CD4-positive, alpha-beta T cell treated with Interleukin-4 for 1 hour (primary cell): Measurements from ENCODE around the gene DDAH1.

Experiments
- DNase-seq, 2 donors: peaks; one replicate each; pipeline ENCODE4 v3.0.0-alpha.2; 2020 to 2022

Gene DDAH1

DNA sequence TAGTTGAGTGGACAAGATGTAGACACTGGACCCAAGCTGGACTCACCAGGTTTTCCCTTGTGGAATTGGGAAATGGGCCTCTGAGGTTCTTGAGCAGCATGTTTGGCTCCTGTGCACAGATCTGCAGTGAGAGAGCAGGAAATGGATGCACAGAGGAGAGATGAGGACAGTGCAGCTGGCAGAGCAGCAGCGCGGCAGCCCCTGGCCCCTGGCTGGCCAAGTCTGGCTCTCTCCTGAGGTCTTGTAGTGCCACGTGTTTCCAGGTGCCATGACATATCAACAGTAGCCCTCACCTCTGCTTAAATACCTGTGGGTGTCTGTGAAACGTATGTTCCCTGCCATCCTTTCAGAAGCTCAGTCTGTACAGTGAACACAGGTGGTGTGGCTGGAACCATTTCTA, 169.3 kb downstream of the DDAH1 start:
- DNase-seq: no peak

DNA sequence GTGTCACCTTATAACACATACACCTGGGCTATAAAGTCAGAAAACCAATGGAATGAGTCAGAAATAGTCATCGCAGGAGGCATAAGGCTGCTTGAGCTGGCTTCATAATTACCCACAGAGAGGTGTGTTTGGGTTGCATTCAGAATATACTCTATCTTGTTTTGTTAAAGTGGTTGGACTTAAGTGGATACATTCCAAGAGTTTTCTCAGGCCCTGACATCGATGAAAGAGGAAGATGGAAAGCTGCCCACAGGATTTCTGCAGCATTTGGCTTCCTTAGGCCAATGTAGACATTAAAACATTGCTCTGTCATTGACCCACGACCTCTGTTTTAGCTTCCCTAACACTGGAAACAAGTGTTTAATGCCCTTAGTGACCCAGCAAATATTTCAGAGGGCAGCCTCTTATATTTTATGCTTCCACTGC, 169.9 kb downstream of the DDAH1 start:
- no peak for DNase-seq

DNA sequence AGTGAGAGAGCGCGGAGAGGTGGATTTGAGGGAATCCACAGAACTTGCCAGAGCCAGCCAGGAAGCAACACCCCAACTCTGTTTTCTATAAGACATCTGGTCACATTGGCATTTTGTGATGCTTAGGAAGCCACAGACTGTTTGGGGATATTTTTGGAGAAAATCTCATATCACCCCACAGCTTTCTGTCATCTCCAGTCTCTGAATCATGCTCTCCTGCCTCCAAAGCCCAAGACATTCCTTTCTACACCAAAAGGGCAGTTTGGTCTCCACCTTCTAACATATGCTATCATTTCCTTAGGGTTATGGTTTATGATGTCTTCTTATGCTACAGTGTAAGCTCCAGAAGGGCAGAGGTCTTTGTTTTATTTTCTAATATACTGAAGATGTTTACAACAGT, 174.1 kb downstream of the DDAH1 start:
- DNase-seq: no peak

DNA sequence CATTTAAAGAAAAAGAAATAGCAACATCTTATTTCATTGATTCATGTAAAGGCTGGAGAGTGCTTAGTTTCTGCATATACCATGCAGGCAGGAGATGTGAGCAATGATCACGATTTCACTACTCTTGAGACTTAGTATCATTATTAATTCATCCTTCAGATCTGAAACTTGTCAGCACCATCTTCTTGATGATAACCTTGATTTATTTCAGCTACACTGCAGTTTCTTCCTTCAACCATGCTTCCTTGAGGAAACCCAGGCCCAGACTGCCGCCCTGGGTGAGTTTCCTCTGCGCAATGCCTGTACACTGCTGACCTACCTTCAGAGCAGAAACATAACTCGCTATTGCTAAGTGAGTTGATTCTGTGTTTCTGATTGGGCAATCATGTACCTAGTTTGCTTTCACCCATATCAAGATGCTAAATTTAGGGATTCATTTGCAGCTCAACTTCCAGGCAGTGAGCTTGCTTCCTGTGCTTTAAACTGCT, 175.1 kb downstream of the DDAH1 start:
- DNase-seq: no peak

- no peak for DNase-seq
These were observed 175.6 kb downstream of the DDAH1 start for GRCh38 chr1:85289207-85289847.

DNA sequence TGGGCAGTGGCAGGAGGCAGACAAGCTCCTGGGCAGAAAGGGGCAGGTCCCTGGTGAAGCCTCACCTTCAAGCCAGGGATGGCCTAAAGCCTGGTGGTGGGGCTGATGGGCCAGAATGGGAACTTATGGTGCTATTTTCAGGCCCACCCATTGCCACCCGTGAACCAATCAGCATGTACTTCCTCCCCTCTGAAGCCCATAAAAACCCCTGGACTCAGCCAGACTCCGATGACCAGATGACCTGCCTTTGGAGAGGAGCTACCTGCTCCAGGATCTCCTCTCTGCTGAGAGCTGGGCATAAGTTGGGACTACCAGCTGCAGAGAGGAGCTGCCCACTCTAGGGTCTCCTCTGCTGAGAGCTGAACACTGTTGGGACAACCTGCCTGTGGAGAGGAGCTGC, 180.8 kb downstream of the DDAH1 start:
- no peak for DNase-seq

DNA sequence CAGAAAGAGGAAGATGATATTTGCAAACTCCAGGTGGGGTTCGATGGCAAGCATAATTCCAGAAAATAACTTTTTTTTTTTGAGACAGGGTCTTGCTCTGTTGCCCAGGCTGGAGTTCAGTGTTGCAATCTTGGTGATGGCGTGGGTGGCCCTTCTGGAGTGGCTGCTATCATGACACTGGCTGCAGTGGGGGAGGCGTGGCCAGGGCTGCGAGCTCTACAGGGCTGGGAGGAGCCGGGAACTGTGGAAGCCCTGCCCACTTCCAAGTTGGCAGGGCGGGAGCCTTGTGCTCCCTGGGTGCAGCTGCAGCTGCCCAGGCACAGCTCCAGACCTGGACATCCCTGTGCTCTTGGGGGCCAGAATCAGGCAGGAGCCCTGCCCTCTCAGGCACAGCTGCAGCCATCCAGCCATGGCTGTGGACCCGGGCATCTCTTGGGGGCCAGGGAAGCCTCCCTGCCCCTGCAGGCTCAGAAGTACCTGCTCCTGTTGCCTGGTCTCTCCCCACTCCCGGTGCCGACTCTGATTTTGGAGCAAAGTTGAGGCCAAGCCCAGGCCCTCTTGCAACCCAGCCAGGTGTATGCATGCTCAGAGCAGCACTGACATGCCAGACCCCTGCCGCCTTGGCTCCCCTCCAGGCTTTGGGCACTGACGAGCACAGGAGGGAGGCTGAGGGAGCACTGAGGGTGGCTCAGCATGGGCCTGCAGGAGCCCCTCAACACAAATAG, 181.3 kb downstream of the DDAH1 start:
- no peak for DNase-seq

GRCh38 chr1:85282424-85282823, 182.5 kb downstream of the DDAH1 start:
- DNase-seq: no peak

GRCh38 chr1:85280636-85281035, 184.3 kb downstream of the DDAH1 start:
- no peak for DNase-seq

GRCh38 chr1:85279458-85280080, 185.4 kb downstream of the DDAH1 start:
- no peak for DNase-seq

GRCh38 chr1:85278853-85279314, 186.1 kb downstream of the DDAH1 start:
- peak; percentile 26 to 59 for DNase-seq

DNA sequence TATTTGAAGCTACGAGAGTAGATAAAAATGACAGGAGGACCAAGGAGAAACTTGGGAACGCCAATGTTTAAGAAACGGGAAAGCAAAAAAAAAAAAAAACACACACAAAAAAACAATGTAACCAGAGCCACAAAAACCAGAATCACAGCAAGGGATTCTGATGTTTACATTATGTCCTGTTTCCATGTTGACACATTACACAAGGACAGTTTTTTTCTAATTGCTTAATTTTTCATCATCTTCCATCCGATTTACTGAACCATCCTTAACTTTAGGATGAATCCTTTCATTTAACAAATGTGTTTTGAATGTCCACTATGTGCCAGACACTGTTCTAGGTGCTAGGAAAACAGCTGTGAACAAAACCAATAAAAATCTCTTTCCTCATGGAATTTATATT, 187.2 kb downstream of the DDAH1 start:
- no peak for DNase-seq

- no peak for DNase-seq
These were observed 187.8 kb downstream of the DDAH1 start for GRCh38 chr1:85276978-85277639.

DNA sequence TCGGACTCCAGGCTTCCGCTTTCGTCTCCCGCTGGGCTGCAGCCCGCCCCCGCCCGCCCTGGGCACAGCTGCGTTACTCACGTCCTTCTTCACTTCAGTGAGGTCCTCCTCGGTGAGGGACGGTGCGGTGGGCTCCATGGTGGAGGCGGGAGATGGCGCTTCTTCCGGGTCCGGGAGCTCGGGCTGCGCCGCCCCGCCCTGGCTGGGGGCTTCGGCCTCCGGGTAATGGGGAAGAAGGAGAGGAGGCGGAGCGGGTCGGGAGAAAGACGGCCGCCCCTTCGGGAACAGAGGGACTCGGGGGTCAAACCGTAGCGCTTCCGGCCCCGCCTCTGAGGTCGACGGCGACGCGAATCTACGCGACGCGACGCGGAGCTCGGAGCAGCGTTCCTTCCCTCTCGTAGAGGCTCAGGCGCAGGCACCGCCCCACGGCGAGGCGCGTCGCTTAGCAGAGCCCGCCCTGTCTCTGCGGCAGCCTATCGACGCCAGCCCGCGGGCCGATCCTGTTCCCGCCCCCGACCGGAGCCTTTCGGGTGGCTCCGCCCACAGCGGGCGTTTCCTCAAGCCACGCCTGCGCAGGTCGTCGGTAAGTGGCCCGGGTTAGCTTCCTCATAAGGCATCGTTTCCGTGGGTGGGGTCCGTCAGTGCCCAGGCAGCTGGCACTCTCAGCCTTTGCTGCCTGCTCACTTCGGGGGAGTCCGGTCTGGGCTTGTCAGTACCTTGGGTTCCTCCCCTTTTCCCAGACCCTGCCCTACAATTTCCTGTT, 188.6 kb downstream of the DDAH1 start, which contains the start of gene BCL10:
Gene BCL10 (minus strand): TSS at position 418 of the 763 bp plus-strand sequence. CDS start 280 bp downstream, at position 138.
- peak; percentile 98 for DNase-seq

GRCh38 chr1:85275701-85276214, 189.2 kb downstream of the DDAH1 start:
- DNase-seq: peak; percentile 56 to 61

GRCh38 chr1:85274969-85275453, 189.9 kb downstream of the DDAH1 start:
- no peak for DNase-seq

DNA sequence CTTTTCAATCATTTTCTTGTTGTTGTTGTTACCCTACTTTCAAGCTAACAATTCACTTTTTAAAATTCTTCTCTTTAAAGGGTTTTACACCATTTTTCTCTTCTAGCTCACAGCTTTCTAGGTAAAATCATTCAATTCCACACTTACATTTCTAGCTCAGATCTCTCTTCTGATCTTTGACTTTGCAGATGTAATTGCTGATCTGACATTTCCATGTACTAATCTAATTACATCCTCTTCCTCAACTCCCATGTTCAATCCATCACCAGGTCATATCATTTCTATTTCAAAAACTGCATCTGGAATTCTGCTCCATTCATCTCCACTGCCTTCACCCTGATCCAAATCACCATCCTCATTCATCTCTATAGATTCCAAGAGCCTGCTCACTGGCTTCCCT, 191.6 kb downstream of the DDAH1 start:
- DNase-seq: no peak

DNA sequence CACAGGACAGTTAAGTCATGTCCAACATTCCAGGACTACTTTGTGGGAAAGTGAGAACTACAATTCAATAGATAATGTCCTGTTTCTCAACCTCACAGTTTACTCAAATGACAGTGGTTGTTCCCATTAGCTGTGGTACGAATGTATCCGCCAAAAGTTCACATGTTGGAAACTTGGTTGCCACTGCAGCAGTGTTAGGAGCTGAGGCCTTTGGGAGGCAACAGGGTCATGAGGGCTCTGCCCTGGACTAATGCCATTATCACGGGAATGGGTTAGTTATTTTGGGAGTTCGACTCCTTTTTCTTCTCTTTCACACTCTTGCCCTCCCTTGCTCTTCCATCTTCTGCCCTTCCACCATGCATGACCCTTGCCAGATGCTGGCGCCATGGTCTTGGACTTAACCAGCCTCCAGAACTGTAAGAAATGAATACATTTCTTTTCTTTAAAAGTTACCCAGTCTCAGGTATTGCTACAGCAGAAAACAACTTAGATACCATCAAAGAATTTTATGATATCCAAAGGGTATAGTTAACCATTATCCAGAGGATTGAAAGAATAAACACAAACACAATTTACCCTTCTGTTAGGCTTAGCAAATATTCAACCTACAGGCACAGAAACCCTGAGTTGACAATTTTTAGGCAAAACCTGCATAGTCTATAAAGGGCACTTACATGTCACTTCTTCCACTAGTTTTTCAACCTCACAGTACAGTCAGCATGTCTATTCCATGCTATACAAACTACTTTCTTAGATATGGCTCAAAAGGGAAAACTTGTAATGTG, 196.0 kb downstream of the DDAH1 start:
- DNase-seq: no peak
